ENCODE data around the gene OAS1. TPM values are rescaled to one million over a fixed set of nuclear protein-coding genes. Genes with fewer than 3 reads are reported as not detected.

Gene OAS1
- total and polyA plus RNA-seq, 2 donors from 2014 or later, result 17.5 to 27.2 TPM

- FAIRE-seq (no peak), DNase-seq (no peak)
- intact Hi-C loops (cut with DNase I), result no loop called here
- H3K27me3 ChIP-seq (ENCODE audit: control insufficient read depth, insufficient read depth, low read length), result no peaks in the 10 kb centered on the region
- H3K9me3 ChIP-seq (ENCODE audit: control insufficient read depth in 2 of 3, insufficient read depth in 1 of 3, low read length in 3 of 3), result no peaks in the 10 kb centered on the region
- H3K9ac ChIP-seq (ENCODE audit: low read length in 3 of 3), result no peak overlapping the region
- no peak overlapping the region for H3K27ac ChIP-seq (ENCODE audit: low read depth in 2 of 2, low read length in 2 of 2)
- no peaks in the 10 kb centered on the region for H3K4me1 ChIP-seq (ENCODE audit: control insufficient read depth in 2 of 3, insufficient read depth in 2 of 3, low read depth in 1 of 3, low read length in 3 of 3)
- H3K4me3 ChIP-seq (ENCODE audit: low read length in 3 of 3), result no peak overlapping the region
- TF ChIP-seq CTCF (IDR thresholded peaks at IDR 0.05; ENCODE audit: borderline replicate concordance, extremely low read depth, insufficient read depth), result no peak
- H3K36me3 ChIP-seq (ENCODE audit: control insufficient read depth in 2 of 3, insufficient read depth in 3 of 3, low read length in 3 of 3), result peaks cover 0 to 2% (median 0%) of the 10 kb centered on the region in 3 donors
Measured at GRCh38 chr12:112945515-112945914, 38.8 kb downstream of the OAS1 start.

GRCh38 chr12:112946236-112947000 lies 39.7 kb downstream of the OAS1 start:
- Histone ChIP-seq H3K4me1 (ENCODE audit: control insufficient read depth in 2 of 3, insufficient read depth in 2 of 3, low read depth in 1 of 3, low read length in 3 of 3) (no peaks in the 10 kb centered on the region), H3K4me3 (ENCODE audit: low read length in 3 of 3) (no peak overlapping the region), H3K9me3 (ENCODE audit: control insufficient read depth in 2 of 3, insufficient read depth in 1 of 3, low read length in 3 of 3) (no peaks in the 10 kb centered on the region), H3K27ac (ENCODE audit: low read depth in 2 of 2, low read length in 2 of 2) (no peak overlapping the region), H3K36me3 (ENCODE audit: control insufficient read depth in 2 of 3, insufficient read depth in 3 of 3, low read length in 3 of 3) (peaks cover 0 to 2% (median 0%) of the 10 kb centered on the region in 3 donors), H3K9ac (ENCODE audit: low read length in 3 of 3) (no peak overlapping the region), H3K27me3 (ENCODE audit: control insufficient read depth, insufficient read depth, low read length) (no peaks in the 10 kb centered on the region)
- FAIRE-seq, result no peak
- DNase-seq, result no peak
- TF ChIP-seq CTCF (IDR thresholded peaks at IDR 0.05; ENCODE audit: borderline replicate concordance, extremely low read depth, insufficient read depth), result no peak
- intact Hi-C loops (cut with DNase I), result no loop called here

- DNase-seq, result no peak
- intact Hi-C loops (cut with DNase I), result no loop called here
- no peaks in the 10 kb centered on the region for H3K9me3 ChIP-seq (ENCODE audit: control insufficient read depth in 2 of 3, insufficient read depth in 1 of 3, low read length in 3 of 3)
- FAIRE-seq, result no peak
- H3K9ac ChIP-seq (ENCODE audit: low read length in 3 of 3), result no peak overlapping the region
- no peaks in the 10 kb centered on the region for H3K27me3 ChIP-seq (ENCODE audit: control insufficient read depth, insufficient read depth, low read length)
- H3K4me3 ChIP-seq (ENCODE audit: low read length in 3 of 3), result no peak overlapping the region
- no peak for TF ChIP-seq CTCF (IDR thresholded peaks at IDR 0.05; ENCODE audit: borderline replicate concordance, extremely low read depth, insufficient read depth)
- H3K4me1 ChIP-seq (ENCODE audit: control insufficient read depth in 2 of 3, insufficient read depth in 2 of 3, low read depth in 1 of 3, low read length in 3 of 3), result no peaks in the 10 kb centered on the region
- peaks cover 0 to 2% (median 0%) of the 10 kb centered on the region in 3 donors for H3K36me3 ChIP-seq (ENCODE audit: control insufficient read depth in 2 of 3, insufficient read depth in 3 of 3, low read length in 3 of 3)
- no peak overlapping the region for H3K27ac ChIP-seq (ENCODE audit: low read depth in 2 of 2, low read length in 2 of 2)
Measured at GRCh38 chr12:112947314-112947713, 40.6 kb downstream of the OAS1 start.
